Measurements from ENCODE around the gene PTPRN2.

PTPRN2 gene

DNA sequence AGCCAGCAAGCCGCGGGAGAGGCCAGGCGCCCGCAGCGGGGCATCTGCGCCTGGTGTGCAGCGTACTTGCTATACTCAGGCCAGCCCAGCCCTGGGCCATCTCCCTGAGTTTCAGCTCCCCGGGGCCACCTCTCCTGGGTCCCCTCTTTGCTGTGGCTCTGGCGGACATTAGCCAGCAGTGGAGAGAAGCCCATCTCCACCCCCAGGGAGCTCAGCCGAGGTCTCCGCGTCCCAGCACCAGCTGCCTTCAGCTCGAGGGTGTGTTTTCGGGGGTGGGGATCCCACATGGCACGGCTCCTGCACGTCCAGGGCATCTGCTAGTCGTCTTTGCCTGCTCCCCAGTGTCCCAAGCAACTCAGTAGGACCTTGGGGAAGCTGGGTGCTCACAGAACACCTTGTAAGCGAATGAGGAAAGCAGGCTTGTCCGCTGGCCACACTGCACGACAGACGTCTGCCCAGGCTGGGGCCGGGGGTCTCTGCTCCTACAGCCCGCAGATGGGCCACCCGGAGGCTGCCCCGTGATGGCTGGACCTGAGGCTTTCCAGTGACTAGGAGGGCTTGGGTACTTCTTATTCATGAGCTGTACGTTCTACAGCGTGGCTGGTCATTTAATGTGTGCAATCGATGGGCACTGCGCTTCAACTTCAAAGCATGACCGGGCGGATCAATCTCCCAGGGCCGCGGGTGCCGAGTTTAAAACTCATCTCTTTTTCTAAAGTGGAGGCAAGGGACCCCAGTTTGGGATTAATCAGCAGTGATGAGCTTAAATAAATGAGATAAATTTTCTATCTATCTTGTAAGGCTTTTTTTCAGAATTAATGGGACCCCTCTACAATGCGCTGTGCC lies 795.2 kb downstream of the PTPRN2 start:
- POLR2A ChIA-PET, result no interaction called here
- no peak for DNase-seq (ENCODE audit: extremely low spot score)
- CTCF ChIA-PET, result no interaction called here
- TF ChIP-seq L3MBTL2 (conservative IDR thresholded peaks at IDR 0.05) (no peak), LEF1 (IDR thresholded peaks at IDR 0.05; ENCODE audit: borderline replicate concordance) (no peak), BHLHE40 (IDR thresholded peaks at IDR 0.05; ENCODE audit: borderline replicate concordance) (no peak), ELF4 (IDR thresholded peaks at IDR 0.05) (no peak), FOXA1 (IDR thresholded peaks at IDR 0.05) (no peak), SUZ12 (IDR thresholded peaks at IDR 0.05) (no peak), SP1 (IDR thresholded peaks at IDR 0.05) (no peak), TARDBP (IDR thresholded peaks at IDR 0.05) (no peak)
- TF ChIP-seq, protein P1, sequence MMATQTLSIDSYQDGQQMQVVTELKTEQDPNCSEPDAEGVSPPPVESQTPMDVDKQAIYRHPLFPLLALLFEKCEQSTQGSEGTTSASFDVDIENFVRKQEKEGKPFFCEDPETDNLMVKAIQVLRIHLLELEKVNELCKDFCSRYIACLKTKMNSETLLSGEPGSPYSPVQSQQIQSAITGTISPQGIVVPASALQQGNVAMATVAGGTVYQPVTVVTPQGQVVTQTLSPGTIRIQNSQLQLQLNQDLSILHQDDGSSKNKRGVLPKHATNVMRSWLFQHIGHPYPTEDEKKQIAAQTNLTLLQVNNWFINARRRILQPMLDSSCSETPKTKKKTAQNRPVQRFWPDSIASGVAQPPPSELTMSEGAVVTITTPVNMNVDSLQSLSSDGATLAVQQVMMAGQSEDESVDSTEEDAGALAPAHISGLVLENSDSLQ (IDR thresholded peaks at IDR 0.05), result no peak

DNA sequence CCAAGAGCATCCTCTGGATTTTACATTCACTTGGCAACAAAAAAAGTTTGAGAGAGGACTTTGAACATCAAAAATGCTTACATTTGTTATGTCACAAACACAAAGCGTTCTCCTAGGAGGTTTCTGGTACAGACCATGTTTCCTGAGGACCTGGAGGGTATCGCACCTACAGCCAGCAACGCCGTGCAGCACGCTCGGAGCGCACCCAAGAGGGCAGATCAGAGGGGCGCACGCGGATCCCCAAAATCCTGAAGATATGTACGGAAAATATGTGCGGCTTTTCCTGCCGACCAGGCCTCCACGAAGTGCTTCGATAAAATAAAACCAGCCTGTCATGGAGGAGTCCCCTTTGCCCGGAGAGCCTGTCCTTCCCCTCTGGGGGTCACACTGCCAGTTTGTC lies 796.0 kb downstream of the PTPRN2 start:
- TF ChIP-seq TARDBP (IDR thresholded peaks at IDR 0.05), result no peak
- TF ChIP-seq, protein P1 (IDR thresholded peaks at IDR 0.05), result no peak
- TF ChIP-seq ELF4 (IDR thresholded peaks at IDR 0.05), result no peak
- TF ChIP-seq LEF1 (IDR thresholded peaks at IDR 0.05; ENCODE audit: borderline replicate concordance), result no peak
- no peak for DNase-seq (ENCODE audit: extremely low spot score)
- ChIA-PET POLR2A (no interaction called here), CTCF (no interaction called here)

DNA sequence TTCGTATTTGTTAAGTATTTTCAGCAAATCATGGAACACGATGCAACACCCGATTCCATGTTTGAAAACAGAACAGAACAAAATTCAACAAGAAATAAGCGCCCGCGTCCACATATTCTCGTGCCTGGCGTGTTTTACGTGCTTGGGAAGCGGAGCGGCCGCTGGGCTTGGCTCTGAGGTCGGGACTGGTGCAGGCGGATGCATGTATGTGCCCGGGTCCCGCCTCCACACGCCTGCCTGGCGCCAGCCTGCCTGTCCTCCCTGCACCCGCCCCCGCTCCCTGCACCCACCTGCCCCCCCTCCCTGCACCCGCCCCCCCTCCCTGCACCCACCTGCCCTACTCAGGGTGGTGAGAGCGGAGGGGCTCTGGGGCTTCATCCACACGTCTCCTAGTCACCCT lies 796.4 kb downstream of the PTPRN2 start:
- ChIA-PET POLR2A (no interaction called here), CTCF (no interaction called here)
- DNase-seq (ENCODE audit: extremely low spot score), result no peak
- TF ChIP-seq SP1 (IDR thresholded peaks at IDR 0.05) (no peak), ELF4 (IDR thresholded peaks at IDR 0.05) (no peak), FOXM1 (IDR thresholded peaks at IDR 0.05; ENCODE audit: borderline replicate concordance) (no peak), LEF1 (IDR thresholded peaks at IDR 0.05; ENCODE audit: borderline replicate concordance) (no peak), ARNT (IDR thresholded peaks at IDR 0.05) (no peak), BHLHE40 (IDR thresholded peaks at IDR 0.05; ENCODE audit: borderline replicate concordance) (no peak)
- TF ChIP-seq, protein P1 (IDR thresholded peaks at IDR 0.05), result no peak

DNA sequence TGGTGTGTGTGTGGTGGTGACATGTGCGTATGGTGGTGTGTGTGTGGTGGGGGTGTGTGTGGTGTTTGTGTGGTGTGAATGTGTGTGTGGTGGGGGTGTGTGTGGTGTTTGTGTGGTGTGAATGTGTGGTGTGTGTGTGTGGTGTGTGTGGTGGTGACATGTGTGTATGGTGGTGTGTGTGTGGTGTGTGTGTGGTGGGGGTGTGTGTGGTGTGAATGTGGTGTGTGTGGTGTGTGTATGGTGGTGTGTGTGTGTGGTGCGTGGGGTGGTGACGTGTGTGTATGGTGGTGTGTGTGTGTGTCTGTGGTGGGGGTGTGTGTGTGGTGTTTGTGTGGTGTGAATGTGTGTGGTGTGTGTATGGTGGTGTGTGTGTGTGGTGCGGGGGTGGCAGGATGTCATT lies 797.7 kb downstream of the PTPRN2 start:
- DNase-seq (ENCODE audit: extremely low spot score), result no peak
- CTCF ChIA-PET, result no interaction called here
- POLR2A ChIA-PET, result no interaction called here
- TF ChIP-seq TARDBP (IDR thresholded peaks at IDR 0.05) (no peak), L3MBTL2 (conservative IDR thresholded peaks at IDR 0.05) (no peak), CTBP1 (IDR thresholded peaks at IDR 0.05; ENCODE audit: borderline replicate concordance) (no peak), SUZ12 (IDR thresholded peaks at IDR 0.05) (no peak), SP1 (IDR thresholded peaks at IDR 0.05) (no peak), FOXK2 (IDR thresholded peaks at IDR 0.05) (no peak), ELF4 (IDR thresholded peaks at IDR 0.05) (no peak), LEF1 (IDR thresholded peaks at IDR 0.05; ENCODE audit: borderline replicate concordance) (no peak), HDGF (IDR thresholded peaks at IDR 0.05; ENCODE audit: borderline replicate concordance) (no peak), ARNT (IDR thresholded peaks at IDR 0.05) (no peak), FOXA1 (IDR thresholded peaks at IDR 0.05) (no peak), FOXM1 (IDR thresholded peaks at IDR 0.05; ENCODE audit: borderline replicate concordance) (no peak), BHLHE40 (IDR thresholded peaks at IDR 0.05; ENCODE audit: borderline replicate concordance) (no peak), ZNF384 (IDR thresholded peaks at IDR 0.05) (no peak), NFRKB (IDR thresholded peaks at IDR 0.05) (no peak)
- TF ChIP-seq, protein P1 (IDR thresholded peaks at IDR 0.05), result no peak

DNA sequence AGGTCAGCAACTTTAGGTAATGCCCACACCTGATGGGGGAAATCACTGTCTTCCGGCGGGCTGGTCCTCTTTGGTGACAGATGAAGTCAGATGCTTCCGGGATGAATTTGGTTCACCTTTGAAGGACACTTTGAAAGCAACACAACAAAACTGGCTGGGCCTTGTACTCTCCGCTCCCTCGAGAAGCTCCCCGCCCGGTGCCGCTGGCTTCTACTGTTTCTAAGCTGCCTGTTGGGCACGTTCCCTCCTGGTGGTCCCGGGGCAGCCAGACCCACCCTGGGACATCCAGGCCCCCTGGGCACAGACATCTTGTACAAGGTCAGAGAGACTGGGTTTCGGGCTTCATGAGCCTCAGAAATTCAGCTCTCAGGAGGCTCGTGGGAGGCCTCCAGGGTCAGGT lies 798.5 kb downstream of the PTPRN2 start:
- no peak for DNase-seq (ENCODE audit: extremely low spot score)
- POLR2A ChIA-PET, result no interaction called here
- TF ChIP-seq FOXM1 (IDR thresholded peaks at IDR 0.05; ENCODE audit: borderline replicate concordance) (no peak), TARDBP (IDR thresholded peaks at IDR 0.05) (no peak), SP1 (IDR thresholded peaks at IDR 0.05) (no peak)
- CTCF ChIA-PET, result no interaction called here

DNA sequence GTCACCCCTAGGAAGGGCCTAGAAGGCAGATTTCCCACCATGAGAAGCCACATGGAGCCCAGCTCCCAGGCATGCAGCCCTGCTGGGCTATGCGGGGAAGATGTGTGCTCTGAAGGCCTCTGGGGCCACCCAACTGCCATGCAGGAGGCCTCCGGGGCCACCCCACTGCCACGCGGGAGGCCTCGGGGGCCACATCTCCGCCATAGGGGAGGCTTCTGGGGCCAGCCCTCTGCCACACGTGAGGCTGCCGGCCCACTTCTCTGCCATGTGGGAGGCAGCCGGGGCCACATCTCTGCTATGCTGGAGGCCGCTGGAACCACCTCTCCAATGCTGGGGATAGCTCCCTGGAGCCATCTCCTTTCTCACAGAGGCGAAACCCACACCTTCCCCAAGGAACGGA lies 799.0 kb downstream of the PTPRN2 start:
- POLR2A ChIA-PET, result no interaction called here
- no peak for TF ChIP-seq SP1 (IDR thresholded peaks at IDR 0.05)
- no peak for TF ChIP-seq SUZ12 (IDR thresholded peaks at IDR 0.05)
- TF ChIP-seq ELF4 (IDR thresholded peaks at IDR 0.05), result no peak
- no peak for DNase-seq (ENCODE audit: extremely low spot score)
- CTCF ChIA-PET, result no interaction called here

DNA sequence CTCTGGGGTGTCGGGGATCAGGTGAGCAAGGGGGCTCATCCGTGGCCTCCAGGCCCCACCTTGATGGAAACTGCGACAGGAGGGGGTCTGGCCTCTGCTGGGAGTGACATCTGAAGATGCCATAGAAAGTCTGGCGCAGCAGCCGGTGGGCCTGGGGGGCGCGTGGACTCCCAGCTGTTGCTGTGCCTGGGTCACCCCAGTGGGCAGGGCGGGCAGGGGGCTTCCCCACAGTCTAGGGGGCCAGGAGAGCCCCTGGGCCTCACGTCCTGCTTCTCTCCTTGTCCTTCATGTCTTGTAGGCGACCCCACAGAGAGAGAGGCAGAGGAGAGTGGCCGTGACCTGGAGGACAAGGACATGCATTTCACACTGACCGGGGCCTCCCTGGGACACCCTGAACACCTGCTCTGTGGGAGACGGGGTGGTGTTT lies 800.3 kb downstream of the PTPRN2 start:
- ChIA-PET CTCF (no interaction called here), POLR2A (no interaction called here)
- TF ChIP-seq FOXA1 (IDR thresholded peaks at IDR 0.05) (no peak), ARNT (IDR thresholded peaks at IDR 0.05) (no peak), SUZ12 (IDR thresholded peaks at IDR 0.05) (no peak), SP1 (IDR thresholded peaks at IDR 0.05) (no peak), TARDBP (IDR thresholded peaks at IDR 0.05) (no peak), LEF1 (IDR thresholded peaks at IDR 0.05; ENCODE audit: borderline replicate concordance) (no peak)
- TF ChIP-seq, protein P1 (IDR thresholded peaks at IDR 0.05), result no peak
- no peak for DNase-seq (ENCODE audit: extremely low spot score)
